Measurements from ENCODE around the gene MRTO4. TPM values are rescaled to one million over a fixed set of nuclear protein-coding genes. Genes with fewer than 3 reads are reported as not detected.

The MRTO4 gene
- total and polyA plus RNA-seq, 9 of the 15 experiments (the other 6 are each of a cell fraction or from before 2014, with no cell fraction given) = 62.0 to 173 (median 146) TPM

- 67% methylated on average over 12 of the region's 13 CpGs for WGBS (ENCODE audit: insufficient coverage, low coverage, missing lambda C conversion rate)
- no peak for FAIRE-seq
- ChIA-PET POLR2A (interaction anchor here (0.6 to 1.2 kb wide), 2 partner anchors 12 to 168 kb away, joined by 3 to 4 read pairs; no protein-coding TSS in a partner anchor), CTCF (ENCODE audit: low intra/inter-chr PET ratio) (no interaction called here)
- Histone ChIP-seq H2AFZ (ENCODE audit: low read depth, low read length) (no peak overlapping the region), H3K9ac (ENCODE audit: insufficient read depth in 1 of 2, low read depth in 2 of 2, low read length in 2 of 2) (no peak overlapping the region), H3K27me3 (ENCODE audit: control insufficient read depth in 2 of 2, insufficient read depth in 2 of 2, low read length in 2 of 2) (no peaks in the 10 kb centered on the region), H4K20me1 (replicated peaks; ENCODE audit: control insufficient read depth, insufficient read depth, low read length) (no peaks in the 10 kb centered on the region), H3K79me2 (ENCODE audit: control insufficient read depth, insufficient read depth, low read length) (no peaks in the 10 kb centered on the region), H3K4me1 (replicated peaks in 1 of 2; ENCODE audit: control insufficient read depth in 2 of 2, insufficient read depth in 2 of 2, low read length in 2 of 2) (peaks cover 0 to 7% of the 10 kb centered on the region in 2 experiments; a peak in 1 of 5 replicates), H3K4me2 (ENCODE audit: insufficient read depth, low read length) (no peak overlapping the region), H3K27ac (ENCODE audit: extremely low read depth, low read depth, low read length) (no peak overlapping the region), H3K36me3 (ENCODE audit: control insufficient read depth, insufficient read depth, low read length) (no peaks in the 10 kb centered on the region), H3K9me1 (ENCODE audit: control insufficient read depth, insufficient read depth, low read length) (no peaks in the 10 kb centered on the region), H3K4me3 (no peak overlapping the region), H3K9me3 (replicated peaks; ENCODE audit: control insufficient read depth, insufficient read depth, low read depth, low read length) (no peaks in the 10 kb centered on the region)
- no peak for DNase-seq (ENCODE audit: extremely low read depth in 1 of 4, low spot score in 3 of 4)
- in situ Hi-C loops (cut with MboI) (no loop called here), intact Hi-C loops (cut with micrococcal nuclease) (no loop called here)
- TF ChIP-seq ZBTB12 (CRISPR knock-in tag; IDR thresholded peaks at IDR 0.05) = no peak
- no peak for TF ChIP-seq POLR2AphosphoS5 (IDR thresholded peaks at IDR 0.05; ENCODE audit: control insufficient read depth, insufficient read depth, low read depth, low read length)
- no peak for TF ChIP-seq SP1 (CRISPR knock-in tag; IDR thresholded peaks at IDR 0.05)
- TF ChIP-seq E2F1 (CRISPR knock-in tag; IDR thresholded peaks at IDR 0.05) = no peak
- ATAC-seq = no peak
- no TSS peak for BruUV-seq (replicated peaks)
These were observed 36.0 kb downstream of the MRTO4 start for GRCh38 chr1:19287436-19288185.

Data from K562 (cell line).